Hematopoietic multipotent progenitor cell treated with erythropoietin and hydrocortisone succinate and interleukin-3 and kit ligand, for 4 days (in vitro differentiated cells): ENCODE results near the gene NUDT14.
A peak's percentile ranks its signal among the peaks of the same experiment; 100 is the strongest.

ENCODE experiments used
- DNase-seq: peaks from one replicate; pipeline ENCODE4 v3.0.0-alpha.2; 2015

Gene NUDT14

DNA sequence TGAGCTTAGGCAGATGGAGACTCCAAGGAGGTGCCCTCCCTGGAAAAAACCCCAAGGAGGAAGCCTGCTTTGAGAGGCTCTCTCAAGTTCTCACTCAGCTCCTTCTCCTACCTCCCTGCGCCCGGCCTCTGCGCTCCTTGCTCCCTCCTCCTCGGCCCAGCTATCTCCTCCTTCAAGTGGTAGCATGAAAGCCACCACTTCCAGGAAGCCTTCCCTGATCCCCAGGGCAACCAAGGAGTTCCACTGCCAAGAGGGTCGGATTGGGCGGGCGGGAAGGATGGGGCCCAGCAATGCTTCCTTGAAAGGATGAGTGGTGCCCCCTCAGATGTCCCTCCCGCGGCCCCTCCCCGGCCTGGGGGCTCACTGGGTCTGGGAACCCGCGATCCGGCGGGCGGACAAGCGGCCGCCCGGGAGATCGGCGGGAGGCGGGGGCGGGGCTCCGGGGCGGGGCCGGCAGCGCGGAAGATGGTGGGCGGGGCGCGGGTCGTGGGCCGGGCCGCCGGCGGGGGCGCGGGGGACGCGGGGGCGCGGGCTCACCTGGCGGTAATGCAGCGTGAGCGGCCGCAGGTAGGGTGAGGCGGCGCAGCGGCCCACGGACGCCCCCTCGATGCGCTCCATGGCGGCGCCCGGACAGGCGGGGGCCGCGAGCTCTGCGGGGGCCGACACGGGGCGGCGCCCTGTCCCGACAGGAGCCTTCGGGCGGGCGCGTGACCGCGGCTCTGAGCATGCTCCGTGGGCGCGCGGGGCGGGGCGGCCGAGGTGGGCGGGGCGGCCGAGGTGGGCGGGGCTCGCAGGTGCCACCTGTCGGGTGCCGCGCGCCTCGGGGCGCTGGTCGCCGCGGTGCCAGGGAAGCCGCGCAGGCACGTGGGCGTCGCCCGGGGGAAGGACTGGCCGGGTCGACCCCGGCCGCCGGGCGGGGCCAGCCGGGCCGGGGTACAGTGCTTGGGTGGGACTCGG, at the start of gene NUDT14:
TSS of gene NUDT14 (minus strand) at position 721 of the 957 bp plus-strand sequence. CDS start at position 618, 103 bp downstream.
- DNase-seq: peak; percentile 79

DNA sequence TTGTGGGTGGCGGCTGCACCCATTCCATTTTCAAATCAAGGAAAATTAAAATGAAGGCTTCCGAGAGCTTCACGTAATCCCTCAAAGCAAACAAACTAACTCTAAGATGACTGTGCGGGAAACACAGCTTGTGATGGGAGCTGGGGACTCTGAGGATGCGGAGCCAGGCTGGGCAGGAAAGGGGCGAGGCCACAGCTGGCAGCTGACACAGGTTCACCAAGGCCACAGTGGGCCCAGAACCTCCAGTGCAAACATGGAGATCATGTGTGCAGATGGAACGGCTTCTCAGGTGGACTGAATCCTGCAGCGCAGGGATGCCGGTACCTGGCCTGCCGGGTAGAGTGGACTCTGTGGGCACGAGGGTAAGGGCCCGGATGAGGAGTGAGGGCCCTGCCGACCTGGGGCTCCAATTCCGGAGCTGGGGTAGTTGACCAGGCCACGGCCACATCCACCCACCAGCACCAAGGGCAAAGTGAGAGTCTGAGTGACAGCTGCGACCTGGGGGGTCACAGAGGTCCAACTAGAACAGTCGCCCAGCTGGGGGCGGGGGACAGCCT, 48.1 kb upstream of the NUDT14 start:
- no peak for DNase-seq

DNA sequence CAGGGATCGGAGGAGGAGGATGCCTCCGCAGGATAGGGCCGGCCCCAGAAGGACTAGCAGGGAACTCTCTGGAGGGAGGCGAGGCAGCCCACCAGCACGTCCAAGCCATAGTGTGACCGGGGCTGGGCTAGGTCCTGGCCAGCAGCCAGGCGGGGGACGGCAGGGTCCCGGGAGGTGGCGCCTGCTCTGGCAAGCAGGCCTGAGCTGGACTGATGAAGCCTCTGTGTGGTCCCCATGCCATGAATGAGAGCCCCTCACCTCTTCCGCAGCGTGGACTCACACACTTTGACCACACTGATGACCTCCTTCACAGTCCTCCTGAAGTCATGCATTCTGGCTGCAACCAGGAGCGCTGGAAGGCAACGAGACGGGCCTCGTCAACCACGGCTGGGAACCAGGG, 47.5 kb upstream of the NUDT14 start:
- no peak for DNase-seq

DNA sequence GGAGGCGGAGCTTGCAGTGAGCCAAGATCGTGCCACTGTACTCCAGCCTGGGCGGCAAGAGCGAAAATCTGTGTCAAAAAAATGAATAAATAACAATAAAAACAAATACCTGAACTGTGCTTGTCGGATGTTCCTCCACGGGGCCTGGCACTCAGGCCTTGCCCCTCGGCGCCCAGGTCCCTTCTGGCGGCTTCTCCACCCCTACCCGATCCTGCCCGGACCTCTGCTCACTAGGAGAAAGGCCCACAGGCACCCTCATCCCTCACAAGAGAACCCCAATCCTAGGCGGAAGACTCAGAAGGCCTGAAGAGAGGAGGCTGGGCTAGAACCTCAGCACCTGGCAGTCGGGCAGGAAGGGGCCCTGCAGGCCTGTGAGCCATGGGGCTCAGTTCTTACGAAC, 46.2 kb upstream of the NUDT14 start:
- DNase-seq: no peak

DNA sequence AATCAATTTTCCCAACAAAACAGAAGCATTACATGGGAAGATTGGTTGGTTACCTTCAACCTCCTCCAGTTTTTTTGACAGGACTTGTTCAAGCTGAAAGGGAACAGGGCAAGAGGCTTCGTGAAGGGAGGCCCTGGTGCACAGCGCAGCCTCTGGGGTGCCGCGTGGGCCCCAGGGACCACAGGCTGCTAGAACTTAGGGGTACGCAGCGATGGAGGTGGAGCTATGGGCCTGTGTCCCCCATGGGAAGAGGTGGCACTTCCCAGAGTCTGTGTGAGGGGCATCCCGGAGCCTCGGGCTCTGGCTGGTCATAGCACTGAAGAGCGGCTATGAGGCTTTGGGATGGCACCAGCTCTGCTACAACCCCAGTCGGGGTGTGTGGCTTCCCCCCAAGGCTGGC, 45.1 kb upstream of the NUDT14 start:
- DNase-seq: no peak

DNA sequence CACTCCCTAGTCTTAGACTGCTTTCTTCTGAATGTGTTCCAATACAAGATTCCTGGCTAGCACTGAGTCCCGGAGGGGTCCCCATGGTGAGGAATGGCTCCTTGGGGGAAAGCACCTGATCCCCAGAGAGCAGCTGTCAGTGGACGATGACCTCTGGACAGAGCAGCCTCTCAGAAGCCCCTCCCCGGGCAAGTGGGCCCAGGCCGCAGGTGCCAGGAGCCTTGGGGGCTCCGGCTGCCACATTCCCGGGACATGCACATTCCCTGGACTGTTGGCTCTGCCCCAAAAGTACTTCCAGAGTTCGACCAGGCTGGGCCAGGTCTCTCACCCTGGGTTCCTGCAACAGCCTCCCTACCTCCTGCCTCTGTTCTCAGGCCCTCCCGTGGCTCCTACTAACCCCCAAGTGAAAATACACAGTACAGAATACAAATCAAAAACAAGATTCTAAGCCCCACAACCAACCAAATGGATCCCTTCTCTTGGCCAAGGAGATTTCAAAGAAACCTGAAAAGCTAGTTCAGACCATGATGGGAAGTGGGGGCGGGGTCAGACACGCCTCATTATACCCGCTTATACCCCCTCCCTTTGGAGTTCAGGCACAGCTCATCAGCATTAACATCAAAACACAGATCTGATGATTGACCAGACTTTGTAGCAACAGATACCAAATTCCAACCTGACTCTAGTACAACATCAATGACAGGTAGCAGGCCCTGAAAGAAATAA, 43.9 kb upstream of the NUDT14 start:
- DNase-seq: no peak

DNA sequence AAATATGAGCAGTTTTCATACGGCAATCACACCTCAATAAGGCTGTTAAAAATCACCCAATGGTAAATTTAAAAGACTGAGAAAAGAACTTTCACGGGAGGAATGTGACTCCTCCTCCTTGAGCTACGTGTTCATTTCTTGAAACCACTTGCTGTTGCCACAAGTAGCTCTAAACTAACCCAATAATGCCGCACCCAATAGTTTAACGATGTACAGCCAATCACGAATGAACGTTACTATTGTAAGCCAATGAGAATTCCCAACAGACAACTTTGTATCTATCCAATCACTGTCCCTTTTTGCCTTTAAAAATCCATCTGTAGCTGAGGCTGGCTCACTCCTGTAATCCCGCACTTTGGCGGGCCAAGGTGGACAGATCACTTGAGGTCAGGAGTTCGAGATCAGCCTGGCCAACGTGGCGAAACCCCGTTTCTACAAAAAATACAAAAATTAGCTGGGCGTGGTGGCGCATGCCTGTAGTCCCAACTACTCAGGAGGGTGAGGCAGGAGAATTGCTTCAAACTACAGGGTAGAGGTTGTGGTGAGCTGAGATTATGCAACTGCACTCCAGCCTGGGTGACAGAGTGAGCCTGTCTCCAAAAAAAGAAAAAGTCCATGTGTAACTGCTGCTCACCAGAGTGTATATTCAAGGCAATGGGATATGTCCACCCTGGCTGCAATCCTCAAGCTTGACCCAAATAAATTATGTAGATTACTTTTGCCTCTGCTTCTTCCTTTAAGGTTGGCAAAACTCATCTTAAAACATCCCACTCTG, 42.8 kb upstream of the NUDT14 start:
- DNase-seq: no peak

DNA sequence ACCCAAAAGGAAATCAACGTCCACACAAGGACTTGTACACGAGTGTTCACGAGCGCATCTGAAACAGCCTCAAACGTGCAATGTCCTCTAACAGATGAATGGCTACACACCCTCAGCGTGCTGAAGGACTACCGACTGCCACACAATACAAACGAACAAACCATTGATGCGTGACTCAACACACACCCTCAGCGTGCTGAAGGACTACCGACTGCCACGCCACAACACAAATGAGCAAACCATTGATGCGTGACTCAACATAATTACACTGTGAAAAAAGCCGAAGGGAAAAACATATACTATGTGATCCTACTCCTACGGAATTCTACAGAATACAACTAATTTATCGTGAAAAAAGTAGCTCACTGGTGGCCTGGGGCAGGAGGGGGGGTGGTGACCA, 42.1 kb upstream of the NUDT14 start:
- DNase-seq: no peak

DNA sequence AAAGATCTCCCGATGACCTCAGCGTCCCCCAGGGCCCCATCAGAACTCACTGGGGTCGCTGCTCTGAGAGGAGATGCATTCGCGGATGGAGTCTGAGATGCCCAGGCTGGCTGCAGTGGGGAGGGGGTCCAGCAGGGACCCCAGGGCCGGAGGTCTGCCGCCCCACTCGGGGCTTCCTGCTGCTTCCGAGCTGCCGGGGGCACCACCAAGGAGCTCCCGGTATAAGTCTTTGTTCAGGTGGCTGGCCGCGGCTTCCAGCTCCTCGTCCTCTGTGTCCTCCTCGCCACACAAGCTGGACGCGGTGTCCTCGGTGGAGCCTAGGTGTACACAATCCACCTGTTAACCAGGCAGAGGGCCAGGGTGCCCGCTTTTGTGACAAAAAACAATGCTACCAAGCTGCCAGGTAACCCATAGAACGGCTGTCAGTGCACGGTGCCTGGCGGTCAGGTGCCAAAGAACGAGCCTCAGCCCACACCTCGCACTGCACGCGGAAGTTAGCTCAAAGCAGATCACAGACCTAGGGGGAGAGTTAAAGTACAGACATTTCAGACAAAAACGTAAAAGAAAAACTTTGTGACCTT, 40.6 kb upstream of the NUDT14 start:
- no peak for DNase-seq

DNA sequence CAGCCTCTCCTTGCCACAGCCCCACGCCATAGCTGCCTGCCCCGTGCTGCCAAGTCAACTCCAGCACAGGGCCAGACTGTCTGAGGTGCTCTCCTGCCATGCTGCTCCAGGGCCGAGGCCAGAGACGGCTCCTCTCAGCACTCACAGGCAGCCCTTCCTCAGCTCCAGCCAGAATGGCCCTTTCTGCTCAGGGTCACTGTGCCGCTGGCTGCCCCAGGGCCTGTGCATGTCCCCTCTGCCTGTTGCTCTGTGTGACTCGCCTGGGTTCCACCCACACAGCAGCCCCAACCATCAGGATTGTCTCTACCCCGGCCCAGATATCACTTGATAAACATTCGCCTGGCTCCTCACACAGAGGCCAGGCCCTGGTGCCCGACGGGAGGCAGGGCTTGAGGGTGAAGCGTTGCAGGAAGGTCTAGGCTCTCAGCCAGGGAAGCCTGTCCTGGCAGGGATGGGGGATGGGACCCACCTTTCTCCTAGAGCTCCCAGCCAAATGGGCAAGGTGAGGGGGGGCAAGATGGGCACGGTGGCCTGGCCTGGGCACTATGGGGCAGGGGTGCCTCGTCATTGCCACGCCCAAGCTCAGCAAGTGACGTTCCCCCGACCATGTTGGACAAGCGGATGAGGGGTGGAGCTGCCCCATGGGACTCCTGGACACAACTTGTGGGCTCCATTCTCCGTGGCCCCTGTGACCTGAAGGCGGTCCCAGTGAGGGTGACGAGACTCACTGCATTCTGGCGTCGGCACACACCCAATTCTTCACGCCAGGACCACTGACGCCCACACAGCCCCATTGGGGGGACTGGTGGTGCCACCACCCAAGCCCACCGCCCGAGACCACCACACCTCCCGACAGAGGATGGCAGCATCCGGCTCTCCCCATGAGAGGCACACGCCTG, 39.8 kb upstream of the NUDT14 start:
- DNase-seq: no peak

DNA sequence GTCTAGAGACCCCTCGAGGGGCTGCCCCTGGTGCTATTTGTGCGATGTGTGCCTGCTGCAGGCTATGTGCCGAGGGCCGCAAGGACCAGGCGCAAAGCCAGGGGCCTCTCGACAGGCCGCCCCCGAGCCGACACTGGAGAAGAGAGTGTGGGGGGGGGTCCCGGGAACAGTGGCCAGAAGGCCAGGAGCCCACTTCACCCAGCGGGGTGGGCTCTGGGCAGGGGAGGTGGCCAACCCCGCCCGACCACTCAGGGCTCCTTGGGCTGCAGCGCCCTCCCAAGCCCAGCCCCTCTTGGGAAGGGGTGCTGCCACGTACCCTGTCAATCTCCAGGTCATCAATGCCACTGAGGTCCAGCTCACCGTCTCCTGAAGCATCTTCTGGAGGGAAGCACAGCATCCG, 38.6 kb upstream of the NUDT14 start:
- no peak for DNase-seq

DNA sequence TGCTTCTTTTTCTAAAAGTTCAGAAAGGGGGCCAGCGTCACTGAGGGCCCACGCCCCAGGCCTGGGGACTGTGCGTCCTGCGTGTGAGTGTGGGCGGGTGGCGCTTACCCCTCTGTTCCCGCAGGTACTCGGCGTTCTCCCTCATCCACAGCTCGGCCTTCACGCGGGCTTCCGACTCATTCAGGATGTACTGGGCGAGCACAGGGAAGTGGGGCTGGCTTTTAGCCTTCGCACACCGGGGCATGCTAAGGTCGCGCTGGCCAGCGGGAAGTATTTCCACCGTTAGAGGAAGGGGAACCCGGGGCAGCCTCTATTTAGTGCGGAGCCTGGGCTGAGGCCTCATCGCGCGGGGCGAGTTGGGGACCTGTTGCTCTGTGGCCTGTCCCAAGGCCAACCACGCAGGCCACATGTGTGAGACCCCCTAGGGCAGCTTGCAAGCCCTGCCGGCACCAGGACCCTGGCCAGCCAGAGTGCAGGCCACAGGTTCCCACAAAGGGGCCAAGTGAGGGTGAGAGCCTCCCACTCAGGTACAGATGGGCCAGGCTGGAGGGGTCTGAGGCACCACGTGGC, 38.0 kb upstream of the NUDT14 start:
- DNase-seq: no peak

DNA sequence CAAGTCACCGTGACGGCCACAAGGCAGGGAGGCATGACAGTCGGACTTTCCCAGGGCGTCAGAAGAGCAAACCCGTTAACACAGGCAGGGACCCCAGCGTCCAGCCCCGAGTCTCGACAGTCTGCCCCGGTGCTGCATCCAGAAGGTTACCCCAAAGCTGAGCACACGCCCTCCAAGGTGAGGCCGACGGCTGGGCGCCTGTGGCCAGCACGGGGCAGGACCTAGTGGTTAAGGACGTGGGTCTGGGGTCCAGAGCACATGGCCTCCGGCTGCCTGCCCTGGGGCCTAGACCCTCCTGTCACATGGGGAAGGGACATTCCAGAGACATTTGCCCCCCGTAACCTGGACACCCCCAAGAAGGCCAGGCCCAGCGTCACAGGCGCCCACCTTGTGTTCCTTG, 37.5 kb upstream of the NUDT14 start:
- DNase-seq: no peak

DNA sequence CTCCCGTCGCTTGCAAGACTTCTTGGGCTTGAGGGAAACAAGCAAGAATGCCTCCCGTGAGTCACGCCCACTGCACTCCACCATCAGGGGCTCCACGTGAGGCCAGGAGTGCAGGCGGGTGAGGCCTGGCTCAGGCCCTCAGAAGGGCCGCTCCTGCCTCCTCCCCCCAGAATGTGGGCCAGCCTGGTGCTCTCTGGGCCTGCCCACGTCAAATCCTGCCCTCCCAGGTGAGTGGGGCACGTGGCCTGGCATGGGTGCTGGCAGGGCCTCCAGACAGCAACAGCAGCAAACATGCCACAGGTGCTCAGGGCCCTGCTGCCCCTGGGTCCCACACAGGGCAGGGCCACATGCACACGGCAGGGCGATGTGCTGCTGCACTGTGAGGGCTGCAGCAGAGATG, 36.7 kb upstream of the NUDT14 start:
- no peak for DNase-seq

DNA sequence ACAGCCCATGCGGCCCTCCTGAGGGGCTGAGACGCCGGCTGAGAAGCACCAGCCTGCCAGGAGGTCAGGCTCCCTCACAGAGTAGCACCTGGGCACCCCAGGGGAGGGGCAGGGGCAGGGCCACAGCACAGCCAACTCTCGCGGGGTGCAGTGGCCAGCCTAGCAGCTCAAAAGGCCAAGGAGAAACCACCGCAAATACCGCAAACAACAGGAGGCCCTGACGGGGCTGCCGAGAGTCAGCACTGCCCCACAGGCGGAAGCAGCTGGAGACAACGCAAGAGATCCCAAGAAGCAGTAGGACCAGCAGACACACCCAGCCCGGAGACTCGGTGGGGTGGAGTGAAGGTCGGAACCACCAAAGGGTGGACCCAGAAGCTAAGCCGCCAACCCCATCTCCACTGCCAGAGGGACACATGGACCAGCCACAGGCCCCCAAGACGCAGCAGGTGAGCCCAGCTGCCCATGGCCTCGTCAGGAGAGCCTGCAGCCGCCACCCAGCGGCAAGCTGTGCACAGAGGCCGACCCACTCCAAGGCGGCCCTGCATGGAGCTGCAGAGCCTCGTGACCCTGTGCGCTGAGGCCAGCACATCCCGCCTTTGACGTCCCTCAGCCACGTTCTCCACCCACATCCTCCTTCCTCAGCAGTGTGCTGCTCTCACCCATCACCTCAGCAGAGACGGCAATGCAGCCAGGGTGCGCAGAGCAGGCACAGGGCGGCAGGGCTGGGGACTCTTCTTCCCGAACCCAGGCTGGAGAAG, 35.6 kb upstream of the NUDT14 start:
- no peak for DNase-seq

DNA sequence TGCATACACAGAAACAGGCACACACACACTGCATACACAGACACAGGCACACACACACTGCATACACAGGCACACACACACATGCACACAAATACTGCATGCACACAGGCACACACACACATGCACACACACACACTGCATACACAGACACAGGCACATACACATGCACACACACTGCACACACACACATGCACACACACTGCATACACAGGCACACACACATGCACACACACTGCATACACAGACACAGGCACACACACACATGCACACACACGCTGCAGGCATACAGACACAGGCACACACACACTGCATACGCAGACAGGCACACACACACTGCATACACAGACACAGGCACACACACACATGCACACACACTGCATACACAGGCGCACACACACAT, 34.5 kb upstream of the NUDT14 start:
- DNase-seq: no peak

DNA sequence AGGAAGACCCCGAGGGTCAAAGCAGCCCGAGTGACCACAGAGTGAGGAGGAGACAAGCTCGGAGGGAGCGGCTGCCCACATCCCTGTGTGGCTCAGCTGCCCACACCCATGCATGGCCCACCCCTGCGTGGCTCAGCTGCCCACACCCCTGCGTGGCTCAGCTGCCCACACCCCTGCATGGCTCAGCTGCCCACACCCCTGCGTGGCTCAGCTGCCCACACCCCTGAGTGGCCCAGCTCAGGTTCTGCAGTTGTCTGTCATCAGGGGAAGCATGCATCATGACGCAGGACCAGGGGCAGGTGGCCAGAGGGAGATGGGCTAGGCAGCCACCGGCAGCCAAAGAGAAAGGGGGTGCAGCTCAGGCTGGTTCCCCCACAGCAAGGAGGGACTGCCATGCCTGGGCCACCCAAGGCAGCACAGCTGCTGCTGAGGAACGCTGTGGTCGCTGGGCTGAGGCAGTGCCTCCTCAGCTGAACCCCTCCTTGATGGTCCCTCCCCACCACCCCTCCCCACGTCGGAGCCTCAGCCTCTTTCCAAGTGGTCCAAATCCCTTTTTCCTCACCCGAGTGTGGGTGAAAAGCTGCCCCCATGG, 33.3 kb upstream of the NUDT14 start:
- no peak for DNase-seq

DNA sequence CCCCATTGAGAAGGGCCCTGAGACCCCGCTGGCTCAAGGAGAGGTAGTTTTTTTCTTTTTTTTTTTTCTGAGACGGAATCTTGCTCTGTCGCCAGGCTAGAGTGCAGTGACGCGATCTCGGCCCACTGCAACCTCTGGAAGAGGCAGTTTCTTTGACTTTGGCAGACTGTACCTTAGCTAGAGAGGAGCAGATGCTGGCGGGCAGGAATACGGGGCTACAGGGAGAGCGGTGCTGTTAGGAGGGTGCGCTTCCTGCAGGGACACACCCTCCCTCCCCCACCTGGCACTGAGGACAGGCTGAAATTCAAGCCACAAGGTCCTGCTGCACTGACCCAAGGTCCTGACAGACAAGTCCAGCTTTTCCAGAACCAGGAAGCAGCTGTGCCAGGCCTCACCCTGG, 32.2 kb upstream of the NUDT14 start:
- no peak for DNase-seq

DNA sequence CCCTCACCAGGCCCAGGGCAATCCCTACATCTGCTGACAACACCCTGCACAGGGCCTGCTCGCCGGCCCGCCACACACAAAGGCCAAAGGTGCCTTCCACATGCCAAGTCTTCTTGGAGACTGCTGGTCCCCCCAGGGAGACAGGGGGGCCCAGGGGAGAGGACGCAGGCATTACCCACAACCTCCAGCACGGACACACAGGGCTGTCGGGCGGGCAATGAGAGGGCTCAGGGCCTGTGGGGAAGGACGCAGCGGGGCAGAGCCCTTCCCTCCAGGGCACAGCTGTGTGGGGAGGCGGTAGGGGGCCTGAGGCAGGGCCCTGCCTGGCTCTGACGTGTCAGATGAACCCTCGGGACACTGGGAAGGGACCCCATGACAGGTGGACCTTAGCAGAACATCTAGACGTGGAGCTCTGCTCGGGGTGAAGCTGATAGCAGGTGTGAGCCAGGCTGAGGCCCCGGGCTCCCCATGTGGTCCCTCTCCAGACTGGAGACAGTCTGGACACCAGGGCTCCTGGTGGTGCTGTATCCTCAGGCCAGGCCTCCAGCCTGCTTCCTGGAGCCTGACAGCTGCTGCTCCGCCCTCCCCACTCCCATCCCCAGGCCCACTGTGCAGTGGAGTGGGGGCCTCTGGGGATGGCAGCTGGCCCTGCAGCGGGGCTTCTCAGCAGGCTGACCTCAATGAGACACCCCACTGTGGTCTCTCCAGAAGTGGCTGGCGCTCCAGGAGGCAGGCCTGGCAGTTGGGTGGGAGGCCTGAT, 31.6 kb upstream of the NUDT14 start:
- no peak for DNase-seq
